GM12892 (cell line): ENCODE measurements around the gene OR10H2.

Experiments used
- POLR2A ChIP-seq: IDR thresholded peaks from 2 replicates; pipeline ENCODE4 v1.6.1; 2011; ENCODE audit warnings: low read depth, low read length, control low read depth
- POLR2AphosphoS5 ChIP-seq: IDR thresholded peaks from 2 replicates; pipeline ENCODE4 v1.6.1; 2011; ENCODE audit warnings: low read depth, low read length, control low read depth

GRCh38 chr19:15730538-15730937 lies 2.7 kb downstream of the OR10H2 start:
- TF ChIP-seq POLR2A (no peak), POLR2AphosphoS5 (no peak)
